ENCODE results near the gene PGBD1. TPM values are rescaled to one million over a fixed set of nuclear protein-coding genes. Genes with fewer than 3 reads are reported as not detected.
"Not testable (repeated sequence)": the region's sequence is repeated elsewhere in the genome, so short reads cannot be mapped to it uniquely, and the experiment has no call there.

The PGBD1 gene
- total RNA-seq, 1 donor = 4.6 TPM

GRCh38 chr6:28266962-28267694 is 14.2 kb upstream of the PGBD1 start, which contains the start of gene ZSCAN26:
TSS of gene ZSCAN26 (plus strand) at chr6:28267143. CDS start at chr6:28271920, 4,777 bp downstream.
- peak; percentile 74 to 96 (median 90) for DNase-seq (ENCODE audit: low read depth in 2 of 3, low spot score in 2 of 3)

- DNase-seq (ENCODE audit: low read depth in 2 of 3, low spot score in 2 of 3) = no peak
Observed at GRCh38 chr6:28267695-28268059, 13.7 kb upstream of the PGBD1 start.

GRCh38 chr6:28269492-28269891 is 11.9 kb upstream of the PGBD1 start:
- peak in 2 of 3 donors; percentile 26 to 32 for DNase-seq (ENCODE audit: low read depth in 2 of 3, low spot score in 2 of 3)

- no peak for DNase-seq (ENCODE audit: low read depth in 2 of 3, low spot score in 2 of 3)
Observed at GRCh38 chr6:28274888-28275287, 6.5 kb upstream of the PGBD1 start.

- DNase-seq (ENCODE audit: low read depth in 2 of 3, low spot score in 2 of 3) = no peak
Observed at GRCh38 chr6:28277746-28278145, 3.6 kb upstream of the PGBD1 start.

GRCh38 chr6:28280595-28281287 is 631 bp upstream of the PGBD1 start:
- DNase-seq (ENCODE audit: low read depth in 2 of 3, low spot score in 2 of 3) = no peak

GRCh38 chr6:28282926-28283325 is 1.6 kb downstream of the PGBD1 start:
- DNase-seq (ENCODE audit: low read depth in 2 of 3, low spot score in 2 of 3) = no peak

GRCh38 chr6:28291573-28291972 is 10.2 kb downstream of the PGBD1 start:
- no peak for DNase-seq (ENCODE audit: low read depth in 2 of 3, low spot score in 2 of 3)

- DNase-seq (ENCODE audit: low read depth in 2 of 3, low spot score in 2 of 3) = no peak
Observed at GRCh38 chr6:28295326-28295725, 14.0 kb downstream of the PGBD1 start.

- DNase-seq (ENCODE audit: low read depth in 2 of 3, low spot score in 2 of 3) = no peak
Observed at GRCh38 chr6:28296520-28297060, 15.2 kb downstream of the PGBD1 start.

- no peak for DNase-seq (ENCODE audit: low read depth in 2 of 3, low spot score in 2 of 3)
Observed at GRCh38 chr6:28303570-28303969, 22.2 kb downstream of the PGBD1 start.

- not testable (repeated sequence) for DNase-seq (ENCODE audit: low read depth in 2 of 3, low spot score in 2 of 3)
Observed at GRCh38 chr6:28306363-28306762, 25.0 kb downstream of the PGBD1 start.

GRCh38 chr6:28311139-28311823 is 29.9 kb downstream of the PGBD1 start:
- DNase-seq (ENCODE audit: low read depth in 2 of 3, low spot score in 2 of 3) = no peak

- no peak for DNase-seq (ENCODE audit: low read depth in 2 of 3, low spot score in 2 of 3)
Observed at GRCh38 chr6:28312939-28313338, 31.6 kb downstream of the PGBD1 start.

- DNase-seq (ENCODE audit: low read depth in 2 of 3, low spot score in 2 of 3) = no peak
Observed at GRCh38 chr6:28315628-28316027, 34.3 kb downstream of the PGBD1 start.

GRCh38 chr6:28317866-28318265 is 36.5 kb downstream of the PGBD1 start:
- not testable (repeated sequence) for DNase-seq (ENCODE audit: low read depth in 2 of 3, low spot score in 2 of 3)

- DNase-seq (ENCODE audit: low read depth in 2 of 3, low spot score in 2 of 3) = no peak
Observed at GRCh38 chr6:28322661-28323060, 41.3 kb downstream of the PGBD1 start.

- no peak for DNase-seq (ENCODE audit: low read depth in 2 of 3, low spot score in 2 of 3)
Observed at GRCh38 chr6:28323813-28324424, 42.5 kb downstream of the PGBD1 start.

- DNase-seq (ENCODE audit: low read depth in 2 of 3, low spot score in 2 of 3) = no peak
Observed at GRCh38 chr6:28326371-28326948, 45.1 kb downstream of the PGBD1 start.

- no peak for DNase-seq (ENCODE audit: low read depth in 2 of 3, low spot score in 2 of 3)
Observed at GRCh38 chr6:28330041-28330440, 48.7 kb downstream of the PGBD1 start.

- no peak for DNase-seq (ENCODE audit: low read depth in 2 of 3, low spot score in 2 of 3)
Observed at GRCh38 chr6:28333047-28333446, 51.7 kb downstream of the PGBD1 start.

Measured in hematopoietic multipotent progenitor cell (in vitro differentiated cells).